Mucosa of descending colon (tissue), 3 donors: ENCODE data around the gene MTA2. TPM values are rescaled to one million over a fixed set of nuclear protein-coding genes. Genes with fewer than 3 reads are reported as not detected.

Source experiments
- ATAC-seq: fragments of 200-7000 bp; cut with Tn5 transposase; one replicate; pipeline ENCODE4 v1.9.1; 2020; ENCODE audit warnings: mild to moderate bottlenecking, moderate library complexity
- DNase-seq, 3 donors: peaks; one replicate each; pipeline ENCODE4 v3.0.0-alpha.2; 2020
- H3K36me3 ChIP-seq: fragments of 200-600 bp; one replicate; pipeline ENCODE4 v1.8.0; 2021; ENCODE audit warnings: low read depth, mild to moderate bottlenecking
- H3K4me1 ChIP-seq: fragments of 200-600 bp; one replicate; pipeline ENCODE4 v1.8.0; 2021; ENCODE audit warnings: low read depth, mild to moderate bottlenecking
- H3K4me3 ChIP-seq: fragments of 200-600 bp; one replicate; pipeline ENCODE4 v1.8.0; 2021; ENCODE audit warnings: mild to moderate bottlenecking
- H3K9me3 ChIP-seq: fragments of 200-600 bp; one replicate; pipeline ENCODE4 v1.8.0; 2021; ENCODE audit warnings: mild to moderate bottlenecking
- CTCF ChIP-seq: fragments of 200-600 bp; IDR thresholded peaks from one replicate; pipeline ENCODE4 v1.8.0; 2022; ENCODE audit warnings: antibody characterized with exemption, mild to moderate bottlenecking
- intact Hi-C, 2 donors: fragments of 100-400 bp; cut with DNase I in 1 of 2; cut with micrococcal nuclease in 1 of 2; formaldehyde crosslinking; loops; one replicate each; pipeline versions ENCODE4 v1.11.0 to v1.11.1; 2022; cut with DNase I, micrococcal nuclease
- total RNA-seq, 3 donors: library from RNA; stranded (reverse); fragmentation: NEBNext Ultra II Directional in 2 of 3; extraction: Animal tissue kit (Norgen Biotek cat#: 25700) in 2 of 3; gene quantifications; one replicate each; pipeline versions ENCODE4 v1.2.1 to v1.2.4, GENCODE V29; 2021 to 2023
- donor health status: DM: no; HTN: no; CAD: no; lungs with moderate emphysema.
- donor health status: DM: no; HTN: no; CAD: no.
- donor health status: DM: no; HTN: yes; CAD: no.

Gene MTA2
- total RNA-seq, 3 donors from 2014 or later = 70.7 to 92.1 (median 89.6) TPM

- TF ChIP-seq CTCF = no peak
- Histone ChIP-seq H3K4me3 (no peak overlapping the region), H3K9me3 (no peaks in the 10 kb centered on the region), H3K36me3 (no peaks in the 10 kb centered on the region), H3K4me1 (peaks cover 11% of the 10 kb centered on the region)
- DNase-seq = peak in 1 of 3 donors; percentile 33
- ATAC-seq = no peak
- intact Hi-C loops = no loop called here
Measured at GRCh38 chr11:62580959-62581715, 20.5 kb downstream of the MTA2 start.

- Histone ChIP-seq H3K4me1 (peaks cover 9% of the 10 kb centered on the region), H3K4me3 (no peak overlapping the region), H3K9me3 (no peaks in the 10 kb centered on the region), H3K36me3 (no peaks in the 10 kb centered on the region)
- intact Hi-C loops = no loop called here
- TF ChIP-seq CTCF = no peak
- DNase-seq (no peak), ATAC-seq (no peak)
Measured at GRCh38 chr11:62579252-62579651, 22.4 kb downstream of the MTA2 start.

- no peak for ATAC-seq
- peaks cover 9% of the 10 kb centered on the region for H3K4me1 ChIP-seq
- H3K36me3 ChIP-seq = no peaks in the 10 kb centered on the region
- no peak for TF ChIP-seq CTCF
- intact Hi-C loops = no loop called here
- peak in 1 of 3 donors; percentile 39 for DNase-seq
- no peaks in the 10 kb centered on the region for H3K9me3 ChIP-seq
- H3K4me3 ChIP-seq = no peak overlapping the region
Measured at GRCh38 chr11:62578541-62578940, 23.1 kb downstream of the MTA2 start.

- ATAC-seq (no peak), DNase-seq (peak in 1 of 3 donors; percentile 51)
- H3K9me3 ChIP-seq = no peaks in the 10 kb centered on the region
- H3K4me1 ChIP-seq = peaks cover 16% of the 10 kb centered on the region
- no peak overlapping the region for H3K4me3 ChIP-seq
- TF ChIP-seq CTCF = no peak
- H3K36me3 ChIP-seq = no peaks in the 10 kb centered on the region
- intact Hi-C loops = no loop called here
Measured at GRCh38 chr11:62577046-62577714, 24.5 kb downstream of the MTA2 start.

GRCh38 chr11:62575837-62576236 lies 25.8 kb downstream of the MTA2 start:
- intact Hi-C loops = no loop called here
- Histone ChIP-seq H3K4me1 (peaks cover 18% of the 10 kb centered on the region), H3K9me3 (no peaks in the 10 kb centered on the region), H3K4me3 (no peak overlapping the region), H3K36me3 (no peaks in the 10 kb centered on the region)
- DNase-seq (peak in 1 of 3 donors; percentile 53), ATAC-seq (no peak)
- no peak for TF ChIP-seq CTCF
